Measurements from ENCODE around the gene ZBTB8OS.

ZBTB8OS gene

GRCh38 chr1:32611859-32612188, 38.5 kb downstream of the ZBTB8OS start:
- no peak for DNase-seq (ENCODE audit: low read depth)

DNA sequence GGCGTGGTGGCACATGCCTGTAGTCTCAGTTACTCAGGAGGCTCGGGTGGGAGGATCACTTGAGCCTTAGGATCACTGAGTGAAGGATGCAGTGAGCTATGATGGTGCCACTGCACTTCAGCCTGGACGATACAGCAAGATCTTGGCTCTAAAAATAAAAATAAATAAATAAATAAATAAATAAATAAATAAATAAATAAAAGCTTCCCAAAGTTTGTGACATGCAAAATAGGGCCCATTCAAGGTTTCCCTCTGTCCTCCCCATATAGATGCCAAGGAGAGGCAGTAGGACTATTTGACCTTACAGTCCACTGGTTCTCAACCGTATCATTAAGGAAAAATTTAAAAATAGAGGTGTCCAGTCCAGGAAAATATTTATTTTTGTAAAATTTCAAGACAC, 41.2 kb downstream of the ZBTB8OS start:
- DNase-seq (ENCODE audit: low read depth): no peak

DNA sequence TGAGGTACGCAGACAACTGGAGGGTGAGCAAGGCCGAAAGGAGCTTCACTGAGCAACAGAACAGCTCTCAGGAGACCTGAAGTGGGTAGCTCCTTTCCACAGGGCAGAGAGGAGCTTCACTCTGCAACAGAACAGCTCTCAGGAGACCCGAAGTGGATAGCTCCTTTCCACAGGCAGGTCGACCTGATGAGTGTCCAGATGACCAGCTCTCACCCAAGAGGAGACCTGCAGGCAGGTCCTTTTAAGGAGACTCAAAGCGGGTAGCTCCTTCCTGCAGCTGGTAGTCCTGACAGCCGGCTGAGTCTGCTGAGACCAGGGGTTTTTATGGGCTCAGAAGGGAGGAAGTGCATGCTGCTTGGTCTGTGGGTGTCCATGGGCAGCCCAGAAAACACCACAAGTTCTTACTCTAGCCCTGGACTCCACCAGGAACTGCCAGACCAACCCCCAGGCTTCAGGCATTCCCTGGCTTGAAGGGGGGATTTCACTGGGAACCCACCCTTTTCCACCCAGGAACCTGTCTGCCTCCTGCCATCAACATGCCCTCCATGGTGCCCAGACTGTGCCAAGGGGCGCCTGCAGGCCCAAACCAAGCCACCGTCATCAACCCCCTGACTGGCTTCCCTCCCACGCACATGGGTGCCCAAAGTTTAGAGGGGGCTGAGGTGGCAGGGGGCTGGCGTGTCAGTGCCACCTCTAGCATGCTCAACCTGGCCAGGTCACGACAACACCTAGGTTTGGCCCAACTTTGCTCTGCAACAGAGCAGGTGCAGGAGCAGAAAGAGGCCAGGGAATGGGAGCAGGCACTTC, 43.6 kb downstream of the ZBTB8OS start:
- no peak for DNase-seq (ENCODE audit: low read depth)

DNA sequence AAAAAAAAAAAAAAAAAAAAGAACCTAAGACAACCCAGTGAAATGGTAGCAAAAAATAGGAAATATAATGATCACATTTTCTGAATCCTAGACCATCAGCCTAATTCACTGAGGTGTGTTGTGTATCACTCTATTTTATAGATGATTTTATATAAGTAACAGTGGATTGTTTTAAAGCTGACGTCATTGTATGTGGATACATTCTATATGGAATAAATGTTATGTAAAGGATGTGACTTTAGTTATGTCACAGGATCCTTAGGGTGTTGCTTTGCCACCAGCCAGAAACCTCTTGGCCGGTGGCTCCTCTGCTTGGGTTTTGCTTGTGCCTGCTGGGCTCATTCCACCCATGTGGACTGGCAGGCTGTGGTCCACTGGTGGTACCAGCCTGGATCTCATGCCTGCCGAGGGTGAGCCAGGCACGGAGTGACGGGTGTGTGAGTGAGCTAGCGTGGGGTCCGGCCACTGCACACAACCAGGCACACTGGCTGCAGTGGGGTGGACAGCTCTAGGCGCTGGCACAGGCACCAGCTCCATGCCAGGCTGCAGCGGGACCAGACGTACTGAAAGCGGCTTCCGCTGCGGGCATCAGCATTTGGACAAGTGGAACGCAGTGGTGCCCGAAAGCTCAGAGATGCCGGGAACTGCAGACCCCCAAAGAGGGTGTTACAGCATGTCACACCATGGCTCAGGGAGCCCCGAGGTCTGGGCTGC, 44.5 kb downstream of the ZBTB8OS start:
- DNase-seq (ENCODE audit: low read depth): no peak

DNA sequence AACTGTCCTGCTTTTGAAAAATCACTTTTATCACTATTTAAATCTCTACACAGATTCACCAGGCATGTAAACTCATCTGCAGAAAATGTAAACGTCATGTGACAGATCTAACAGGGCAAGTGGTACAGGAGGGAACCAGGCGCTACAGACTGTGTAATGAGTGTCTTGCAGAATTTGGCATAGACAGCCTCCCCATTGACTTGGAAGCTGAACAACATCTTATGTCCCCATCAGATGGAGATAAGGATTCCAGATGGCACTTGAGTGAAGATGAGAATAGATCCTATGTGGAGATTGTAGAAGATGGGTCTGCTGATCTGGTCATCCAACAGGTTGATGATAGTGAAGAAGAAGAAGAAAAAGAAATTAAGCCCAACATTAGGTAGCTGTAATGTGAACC, 50.3 kb downstream of the ZBTB8OS start:
- DNase-seq (ENCODE audit: low read depth): no peak

DNA sequence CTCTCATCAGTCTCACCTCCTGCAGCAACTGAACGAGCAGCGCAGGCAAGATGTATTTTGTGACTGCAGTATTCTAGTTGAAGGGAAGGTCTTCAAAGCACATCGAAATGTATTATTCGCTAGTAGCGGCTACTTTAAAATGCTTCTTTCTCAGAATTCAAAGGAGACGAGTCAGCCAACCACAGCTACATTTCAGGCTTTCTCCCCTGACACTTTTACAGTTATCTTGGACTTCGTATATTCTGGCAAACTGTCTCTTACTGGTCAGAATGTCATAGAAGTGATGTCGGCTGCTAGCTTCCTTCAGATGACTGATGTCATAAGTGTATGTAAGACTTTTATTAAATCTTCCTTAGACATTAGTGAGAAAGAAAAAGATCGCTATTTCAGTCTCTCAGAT, 57.4 kb downstream of the ZBTB8OS start:
- DNase-seq (ENCODE audit: low read depth): no peak

GRCh38 chr1:32580348-32581017, 69.9 kb downstream of the ZBTB8OS start:
- DNase-seq (ENCODE audit: low read depth): no peak

Data from T follicular helper cell (primary cell).